GM19397 (cell line): Measurements from ENCODE around the gene C1R.
A peak's percentile ranks its signal among the peaks of the same experiment; 100 is the strongest.
"Not testable (repeated sequence)": the region's sequence is repeated elsewhere in the genome, so short reads cannot be mapped to it uniquely, and the experiment has no call there.

Experiments used
- ATAC-seq: cut with Tn5 transposase; IDR thresholded peaks from one replicate; pipeline ENCODE4 v1.9.1; 2021; ENCODE audit warnings: mild to moderate bottlenecking, moderate library complexity; ENCODE audit not compliant: unreplicated experiment

The C1R gene

DNA sequence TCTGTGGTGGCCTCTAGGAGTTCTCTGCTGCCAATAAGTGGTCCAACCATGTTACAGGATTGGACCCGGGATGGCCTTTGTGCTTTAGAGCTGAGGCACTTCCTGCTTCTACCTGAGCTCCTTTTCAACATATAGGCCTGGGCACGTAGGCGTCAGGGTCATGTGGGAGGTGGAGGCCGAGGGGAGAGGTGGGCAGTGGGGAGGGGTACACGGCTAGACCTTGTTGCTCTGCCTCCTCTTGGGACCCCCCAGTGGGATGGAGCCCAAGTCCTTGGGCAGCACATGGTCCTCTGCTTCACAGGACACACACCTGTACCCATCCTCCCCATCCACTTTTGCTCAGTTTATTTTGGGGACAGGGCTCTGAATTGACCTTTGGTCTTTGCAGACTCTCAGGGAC, 29.1 kb upstream of the C1R start:
- ATAC-seq = no peak

DNA sequence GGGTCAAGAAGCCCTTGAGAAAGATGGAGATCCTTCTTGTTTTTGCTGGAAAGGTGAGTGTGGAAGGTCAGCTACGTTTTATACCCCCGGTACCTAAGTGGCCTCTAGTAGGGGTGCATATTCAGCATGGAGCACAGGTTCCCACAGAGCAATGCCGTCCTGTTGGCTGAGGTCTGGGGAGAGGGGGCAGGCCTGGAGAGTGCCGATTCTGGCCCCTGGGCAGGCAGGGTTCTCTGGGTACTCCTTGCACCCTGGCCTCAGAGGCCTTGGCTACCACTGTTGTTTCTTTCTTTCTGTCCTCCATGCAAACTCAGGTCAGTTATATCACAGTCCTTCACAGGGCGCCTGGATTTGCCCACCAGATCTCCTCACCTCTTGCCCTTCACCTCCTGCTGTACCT, 27.9 kb upstream of the C1R start:
- ATAC-seq = no peak

DNA sequence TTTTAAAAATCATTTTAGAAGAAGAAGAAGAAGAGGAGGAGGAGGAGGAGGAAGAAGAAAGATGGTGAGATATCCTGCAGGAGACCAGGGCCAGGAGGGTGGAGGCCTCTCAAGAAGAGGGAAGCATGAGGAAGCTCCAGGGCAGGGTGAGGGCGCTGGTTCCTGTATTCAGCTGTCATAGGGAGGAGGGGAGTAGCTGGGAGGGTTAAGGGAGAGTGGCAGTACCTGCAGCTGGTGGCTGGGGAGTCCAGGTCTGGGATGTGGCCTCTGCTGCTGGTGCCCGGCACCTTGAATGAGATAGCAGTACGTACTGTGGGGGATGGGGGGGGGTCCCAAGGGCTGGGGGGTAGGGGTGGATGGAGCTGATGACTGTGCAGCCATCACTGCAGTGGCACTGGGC, 26.6 kb upstream of the C1R start:
- no peak for ATAC-seq

DNA sequence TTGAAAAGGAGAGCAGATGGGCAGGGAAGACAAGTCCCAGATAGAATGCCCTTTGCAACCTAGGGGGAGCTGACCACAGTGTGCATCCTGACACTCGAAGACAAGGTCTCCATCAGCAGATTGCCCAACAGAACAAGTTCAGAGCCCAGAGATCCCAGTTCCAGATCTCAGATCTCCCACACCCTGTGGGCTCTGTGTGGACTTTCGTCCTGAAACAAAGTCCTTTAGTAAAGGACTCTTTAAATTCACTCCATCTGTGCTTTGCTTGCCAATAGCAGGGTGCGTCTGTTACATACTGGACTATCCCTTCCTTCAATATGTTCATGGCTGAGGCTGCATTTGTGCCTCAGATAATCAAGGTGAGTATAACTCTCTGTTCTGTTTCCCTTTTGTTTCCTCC, 25.4 kb upstream of the C1R start:
- ATAC-seq = no peak

DNA sequence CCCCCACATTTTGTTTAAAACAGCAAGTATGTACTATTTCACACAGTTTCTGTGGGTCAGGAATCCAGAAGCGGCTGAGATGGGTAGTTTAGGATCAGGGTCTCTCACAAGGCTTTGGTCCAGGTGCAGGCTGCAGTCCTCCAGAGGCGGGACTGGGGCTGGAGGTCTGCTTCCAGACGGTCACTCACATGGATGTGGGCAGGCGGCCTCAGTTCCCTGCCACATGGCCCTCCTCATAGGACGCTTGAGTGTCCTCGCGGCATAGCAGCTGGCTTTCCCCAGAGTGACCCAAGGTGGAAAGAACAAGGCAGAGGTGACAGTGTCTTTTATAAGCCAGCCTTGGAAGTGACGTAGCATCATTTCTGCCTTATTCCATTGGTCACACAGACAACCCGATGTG, 24.7 kb upstream of the C1R start:
- ATAC-seq = no peak

DNA sequence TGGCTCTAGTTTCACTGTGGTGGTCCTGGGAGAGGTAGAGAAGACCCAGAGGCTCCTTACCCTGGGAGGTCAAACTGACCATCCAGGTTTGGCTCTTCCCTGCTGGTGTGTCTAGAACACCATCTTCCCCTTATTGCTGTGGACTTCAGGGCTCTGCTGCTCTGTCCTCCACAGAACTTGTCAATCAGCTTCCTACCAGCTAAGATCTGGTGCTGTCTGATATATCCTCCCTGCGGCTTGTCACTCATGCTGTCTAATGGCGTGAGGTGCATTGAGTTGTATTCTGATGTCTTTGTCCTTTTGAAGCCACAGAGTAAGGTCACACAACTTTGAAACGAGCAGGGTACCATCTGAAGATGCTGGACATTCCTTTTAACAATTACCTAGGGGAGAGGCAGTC, 24.0 kb upstream of the C1R start:
- no peak for ATAC-seq

DNA sequence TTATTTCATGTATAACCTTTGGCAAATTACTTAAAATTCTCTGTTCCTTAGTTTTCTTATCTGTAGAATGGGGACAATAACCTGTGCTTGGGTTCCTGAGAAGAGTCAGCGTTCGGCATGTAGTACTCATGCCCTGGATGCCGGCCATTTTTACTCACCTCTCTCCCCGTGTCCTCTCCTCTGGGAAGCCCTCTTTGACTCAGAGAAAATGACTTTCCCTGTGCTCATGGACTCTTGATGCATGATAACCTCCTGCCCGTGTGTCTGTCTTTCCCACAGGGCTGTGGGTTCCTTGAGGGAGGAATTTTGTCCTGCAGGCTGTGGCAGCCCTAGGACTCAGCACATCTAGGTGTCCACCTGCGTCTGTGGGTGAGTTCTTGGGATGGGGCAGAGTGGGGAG, 22.6 kb upstream of the C1R start:
- ATAC-seq = no peak

DNA sequence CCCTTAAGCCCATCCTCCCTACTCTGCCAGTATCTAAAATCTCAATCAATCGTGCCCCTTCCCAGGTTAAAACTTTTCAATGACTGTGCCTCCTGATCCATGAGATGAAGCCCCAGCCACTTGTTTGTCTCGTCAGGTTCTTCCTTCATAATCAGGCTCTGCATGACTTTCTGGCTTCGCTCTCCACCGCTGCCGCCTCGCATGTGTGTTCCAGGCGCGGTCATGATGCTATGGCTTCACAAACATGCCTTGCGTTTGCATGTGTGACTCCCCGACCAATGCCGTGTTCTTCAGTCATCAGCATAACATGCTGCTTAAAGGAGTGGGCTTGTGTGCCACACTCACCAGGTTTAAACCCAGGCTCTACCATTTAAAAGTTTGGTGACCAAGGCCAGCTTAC, 21.8 kb upstream of the C1R start:
- ATAC-seq = no peak

DNA sequence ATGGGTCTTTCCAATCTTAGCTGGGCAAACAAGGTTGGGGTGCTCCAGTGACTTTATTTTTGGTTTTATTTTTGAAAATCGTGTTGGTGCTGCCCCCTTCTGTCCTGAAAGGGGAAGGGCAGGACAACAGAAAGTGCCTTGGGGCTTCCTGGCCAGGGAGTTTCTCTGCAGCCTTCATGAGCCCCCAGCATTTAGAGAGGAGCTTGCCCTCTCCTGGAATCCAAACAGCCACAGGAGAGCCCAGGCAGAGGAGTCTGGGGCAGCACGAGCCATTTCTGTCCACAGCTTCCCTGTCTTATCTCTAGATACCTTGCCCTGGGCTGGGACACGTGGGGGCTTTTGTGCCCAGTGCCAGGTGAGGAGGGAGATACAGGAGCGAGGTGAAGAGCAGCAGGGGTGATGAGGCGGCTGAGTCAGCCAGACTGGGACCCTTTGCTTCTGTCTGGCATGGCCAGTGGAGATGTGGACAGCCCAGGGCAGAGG, 21.2 kb upstream of the C1R start:
- no peak for ATAC-seq

DNA sequence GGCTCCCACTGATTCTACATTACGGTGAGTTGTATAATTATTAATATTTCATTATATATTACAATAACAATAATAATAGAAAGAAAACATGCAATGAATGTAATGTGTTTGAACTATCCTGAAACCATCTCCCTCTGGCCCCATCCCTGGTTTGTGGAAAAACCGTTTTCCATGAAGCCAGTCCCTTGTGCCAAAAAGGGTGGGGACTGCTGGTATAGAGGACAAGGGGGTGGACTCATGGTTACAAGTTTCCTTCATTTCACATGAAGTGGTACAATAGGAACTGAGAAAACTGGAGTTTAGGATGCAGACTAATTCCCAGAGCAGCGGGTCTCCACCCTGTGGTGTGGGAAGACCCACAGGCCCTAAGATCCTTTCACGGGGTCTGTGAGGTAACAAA, 19.8 kb upstream of the C1R start:
- no peak for ATAC-seq

DNA sequence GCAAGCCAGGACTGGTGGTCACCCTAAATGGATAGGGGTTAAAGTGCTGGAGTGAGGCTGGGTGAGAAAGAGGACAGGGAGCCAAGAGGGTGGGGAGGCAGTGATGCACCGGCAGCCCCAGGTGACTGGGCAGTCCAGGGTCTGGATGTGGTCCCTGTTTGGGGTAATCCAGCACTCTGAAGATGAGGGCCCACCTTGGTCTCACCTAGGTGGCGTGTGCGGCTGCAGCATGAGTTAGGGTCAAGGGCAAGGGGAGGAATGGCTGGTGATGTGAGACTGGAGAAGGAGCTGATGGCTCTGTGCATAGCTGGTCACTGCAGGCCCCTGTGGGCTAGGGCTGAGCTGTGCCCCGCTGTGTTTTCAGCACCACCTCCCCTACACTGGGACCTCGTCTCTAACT, 18.4 kb upstream of the C1R start:
- ATAC-seq = no peak

DNA sequence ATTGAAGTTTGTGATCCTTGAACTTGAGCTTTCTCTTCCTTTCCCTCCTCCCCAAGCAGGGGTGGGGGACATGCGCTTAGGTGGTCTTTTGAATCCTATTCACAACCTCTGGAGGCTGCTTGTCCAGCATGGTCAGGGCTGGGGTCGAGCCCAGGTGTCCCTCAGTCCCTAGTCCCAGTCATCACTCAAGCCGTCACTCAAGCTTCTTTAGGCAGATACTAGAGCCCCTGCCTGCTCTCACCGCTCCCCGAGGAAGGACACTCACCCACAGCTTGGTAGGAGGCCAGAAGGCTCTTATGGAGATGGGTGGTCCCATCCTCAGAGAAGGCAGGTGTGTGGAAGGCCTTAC, 17.3 kb upstream of the C1R start:
- ATAC-seq = no peak

DNA sequence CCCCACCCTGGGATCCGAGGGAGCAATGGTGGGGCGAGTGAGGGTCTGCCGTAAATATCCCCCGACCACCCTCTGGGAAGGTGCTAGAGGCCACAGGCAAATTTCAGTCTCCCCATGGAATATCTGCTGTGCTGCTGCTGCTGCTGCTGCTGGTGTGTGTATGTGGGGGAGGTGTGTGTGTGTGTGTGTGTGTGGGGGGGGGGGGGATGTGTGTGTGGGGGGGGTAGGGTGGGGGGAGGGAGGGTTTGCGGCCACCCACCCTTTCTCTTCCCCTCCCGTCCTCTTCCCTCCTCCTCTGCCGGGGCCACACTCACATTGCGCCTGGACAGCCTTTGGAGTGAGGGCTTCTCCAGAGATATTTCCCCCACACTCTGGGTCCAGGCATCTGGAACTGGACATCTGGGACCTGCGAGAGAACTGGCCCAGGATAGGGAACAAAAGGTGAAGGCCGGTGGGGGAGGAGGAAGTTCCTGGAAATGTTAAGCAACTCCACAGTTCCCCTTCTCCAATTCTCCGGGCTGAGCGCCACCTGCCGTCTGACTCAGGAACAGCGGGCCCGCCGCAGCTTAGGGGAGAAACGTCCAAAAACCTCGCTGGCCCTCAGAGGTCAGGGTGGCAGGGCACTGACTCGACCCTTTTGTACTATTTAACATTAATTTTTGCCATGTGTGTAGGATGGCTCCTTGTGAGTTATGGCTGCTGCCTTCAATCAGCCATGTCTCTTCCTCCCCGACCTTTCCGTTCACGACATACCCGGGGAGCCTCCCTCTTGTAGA, 16.7 kb upstream of the C1R start, which contains the start of gene C1RL:
C1RL (minus strand) TSS at position 419 of the 776 bp plus-strand sequence; CDS start at position 385, 34 bp downstream.
- ATAC-seq = peak; percentile 35

DNA sequence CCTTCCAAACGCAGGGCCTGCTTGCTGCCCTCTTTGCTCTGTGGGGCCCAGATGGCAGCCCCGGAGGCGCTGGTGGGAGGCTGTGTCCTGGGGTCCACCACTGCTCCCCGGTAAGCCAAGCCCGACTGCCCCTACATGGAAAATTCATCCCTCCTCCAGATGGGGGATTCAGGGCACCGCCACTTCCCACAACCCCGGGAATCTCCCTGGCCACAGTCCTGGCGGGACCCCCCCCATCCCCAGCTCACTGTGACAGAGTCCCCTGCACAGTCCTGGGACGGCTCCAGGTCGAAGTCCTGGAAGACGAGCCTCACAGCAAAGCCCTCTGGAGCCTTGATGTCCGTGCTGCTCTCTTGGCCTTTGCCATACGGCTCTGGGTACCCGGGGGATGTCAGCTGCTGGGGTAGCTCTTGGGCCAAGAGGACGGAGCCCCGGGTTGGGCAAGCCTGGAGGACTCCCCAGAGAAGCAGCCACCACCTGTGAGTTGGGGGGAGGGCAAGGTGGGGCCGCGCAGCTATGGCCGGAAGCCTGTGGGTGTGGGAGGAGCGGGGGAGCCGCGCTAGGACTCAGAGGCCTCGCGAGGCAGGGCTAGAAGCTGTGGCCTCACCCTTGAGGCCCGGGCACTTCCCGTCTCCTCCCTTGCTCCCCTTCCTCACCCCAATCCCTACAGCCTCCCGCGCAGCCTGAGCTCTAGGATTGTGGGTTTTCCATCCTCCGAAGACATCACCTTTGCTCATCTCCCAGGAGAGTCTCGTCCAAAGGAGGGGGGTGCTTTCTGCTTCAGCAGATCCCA, 16.0 kb upstream of the C1R start:
- peak; percentile 91 for ATAC-seq

DNA sequence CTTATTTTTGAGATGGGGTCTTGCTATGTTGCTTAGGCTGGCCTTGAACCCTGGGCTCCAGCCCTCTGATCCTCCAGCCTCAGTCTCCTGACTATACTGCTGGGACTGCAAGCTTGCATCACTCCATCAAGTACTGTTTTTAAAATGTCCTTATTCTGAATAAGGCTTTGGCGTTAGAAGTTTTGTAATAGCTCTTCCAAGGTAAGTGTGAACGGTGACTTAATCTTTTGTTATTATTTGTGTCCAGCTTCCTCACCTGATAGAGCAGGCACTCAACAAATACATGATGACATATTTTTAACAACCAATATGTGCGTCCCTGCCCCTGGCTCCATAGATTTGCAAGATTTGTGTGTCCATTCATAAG, 15.4 kb upstream of the C1R start:
- no peak for ATAC-seq

DNA sequence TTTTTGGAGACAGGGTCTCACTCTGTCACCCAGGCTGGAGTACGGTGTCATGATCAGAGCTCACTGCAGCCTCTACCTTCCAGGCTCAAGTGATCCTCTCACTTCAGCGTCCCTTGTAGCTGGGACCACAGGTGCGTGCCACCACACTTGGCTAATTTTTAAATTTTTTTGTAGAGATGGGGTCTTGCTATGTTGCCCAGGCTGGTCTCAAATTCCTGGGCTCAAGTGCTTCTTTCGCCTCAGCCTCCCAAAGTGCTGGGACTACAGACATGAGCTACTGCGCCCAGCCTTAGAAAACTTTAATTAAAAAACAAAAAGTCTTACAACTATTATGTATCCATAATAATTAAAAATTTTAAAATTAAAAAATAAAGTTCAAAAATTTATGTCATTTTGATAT, 14.9 kb upstream of the C1R start:
- ATAC-seq = not testable (repeated sequence)

DNA sequence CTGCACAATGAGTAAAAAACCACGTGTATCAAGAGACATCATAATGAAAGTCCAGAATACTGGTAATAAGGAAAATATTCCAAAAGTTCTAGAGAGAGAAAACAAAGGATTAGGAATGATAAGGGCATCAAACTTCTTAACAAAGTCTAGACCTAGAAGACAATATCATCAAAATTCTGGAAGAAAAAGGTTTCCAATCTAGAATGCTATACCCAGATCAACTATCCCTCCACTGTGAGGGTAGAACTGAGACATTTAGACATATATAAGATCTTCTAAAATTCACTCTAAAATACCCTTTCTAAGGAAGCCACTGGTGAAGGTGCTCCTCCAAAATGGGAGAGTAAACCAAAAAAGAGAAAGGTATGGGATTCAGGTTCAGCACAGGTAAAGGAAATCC, 13.8 kb upstream of the C1R start:
- no peak for ATAC-seq

DNA sequence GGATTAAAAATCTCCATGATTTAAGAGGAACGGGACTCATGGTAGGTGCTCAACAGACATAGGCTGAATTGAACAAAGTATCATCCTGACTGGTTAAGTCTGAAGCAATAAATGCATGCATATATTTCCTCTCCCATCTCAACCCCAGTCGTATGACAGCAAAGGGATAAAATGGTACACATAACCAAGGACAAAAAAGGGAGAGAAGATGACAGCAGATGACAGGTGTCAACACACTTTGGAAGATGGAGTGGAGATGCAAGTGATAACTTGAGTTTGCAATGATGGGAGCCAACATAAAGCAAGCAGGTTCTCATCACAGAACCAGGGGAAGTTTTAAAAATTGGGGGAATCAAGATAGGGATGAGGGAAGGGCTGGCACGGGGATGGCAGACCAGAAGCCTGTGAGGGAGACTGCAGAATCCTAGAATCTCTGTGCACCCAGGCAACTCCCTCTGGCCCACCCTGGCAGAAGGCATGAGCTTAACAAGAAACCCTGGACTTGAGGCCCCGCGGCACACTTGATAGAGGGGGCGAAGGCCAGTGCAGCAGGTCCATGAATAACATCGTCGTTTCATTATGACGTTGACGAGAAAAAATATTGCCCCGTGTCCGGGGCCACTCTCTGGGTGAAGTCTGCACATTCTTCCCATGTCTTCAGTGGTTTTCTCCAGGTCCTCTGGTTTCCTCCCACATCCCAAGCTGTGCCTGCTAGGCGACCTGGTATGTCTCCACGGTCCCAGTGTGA, 11.8 kb upstream of the C1R start:
- no peak for ATAC-seq

DNA sequence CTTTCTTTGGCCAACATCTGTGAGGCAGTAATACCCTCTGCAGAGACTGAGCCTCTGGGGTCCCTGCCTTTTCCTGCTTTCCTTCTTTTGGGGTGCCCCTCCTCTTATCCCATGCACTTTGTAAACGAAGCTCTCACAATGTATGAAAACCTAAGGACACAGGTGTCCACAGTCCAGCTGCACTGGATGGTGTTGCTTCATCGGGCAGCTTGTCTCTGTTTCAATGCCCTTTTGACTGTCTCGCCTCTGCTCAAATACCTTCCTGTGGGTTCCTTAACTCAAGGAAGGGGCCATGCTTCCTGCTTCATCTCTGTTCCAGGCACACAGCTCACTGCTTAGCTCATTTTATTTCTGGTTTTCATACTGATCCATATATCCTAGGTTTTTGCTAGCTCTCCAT, 10.3 kb upstream of the C1R start:
- ATAC-seq = no peak

DNA sequence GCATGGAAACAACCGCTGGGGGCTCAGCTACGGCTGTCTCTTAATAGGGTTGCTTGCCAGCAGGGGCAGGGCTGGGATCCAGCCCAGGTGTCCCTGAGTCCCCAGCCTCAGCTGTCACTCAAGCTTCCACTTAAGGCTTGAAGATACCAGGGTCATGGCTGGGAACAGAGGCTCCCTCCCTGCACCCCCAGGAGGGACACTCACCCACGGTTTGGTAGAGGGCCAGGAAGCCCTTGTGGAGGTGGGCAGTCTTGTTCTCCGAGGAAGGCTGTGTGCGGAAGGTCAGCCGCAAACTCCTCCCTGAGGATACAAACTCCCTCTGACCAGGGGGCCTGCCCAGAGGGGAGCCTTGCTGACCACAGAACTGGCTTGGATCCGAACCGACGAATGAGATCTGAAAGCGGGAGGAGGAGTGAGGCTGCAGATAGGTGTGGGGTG, 9.5 kb upstream of the C1R start:
- ATAC-seq = no peak

DNA sequence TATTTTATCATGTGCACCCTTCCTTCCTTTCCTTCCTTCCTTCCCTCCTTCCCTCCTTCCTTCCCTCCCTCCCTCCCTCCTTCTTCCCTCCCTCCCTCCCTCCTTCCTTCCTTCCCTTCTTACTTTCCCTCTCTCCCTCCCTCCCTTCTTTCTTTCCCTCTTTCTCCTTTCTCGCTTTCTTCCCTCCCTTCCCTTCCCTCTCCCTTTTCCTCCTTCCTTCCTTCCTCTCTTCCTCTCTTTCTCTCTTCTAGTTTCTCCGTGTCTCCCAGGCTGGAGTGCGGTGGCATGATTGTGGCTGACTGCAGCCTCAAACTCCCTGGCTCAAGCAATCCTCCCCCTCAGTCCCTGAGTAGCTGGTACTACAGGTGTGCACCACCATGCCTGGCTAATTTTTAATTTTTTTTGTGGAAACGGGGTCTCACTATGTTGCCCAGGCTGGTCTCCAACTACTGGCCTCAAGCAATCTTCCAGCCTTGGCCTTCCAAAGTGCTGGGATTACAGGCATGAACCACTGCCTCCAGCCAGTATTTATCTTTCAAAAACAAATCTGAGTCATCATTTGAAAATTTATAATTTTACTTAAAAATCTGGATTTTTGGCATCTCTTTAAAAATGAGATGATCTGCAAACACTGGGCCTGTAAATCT, 8.9 kb upstream of the C1R start:
- no peak for ATAC-seq
